Measurements from ENCODE around the gene NSF. TPM values are rescaled to one million over a fixed set of nuclear protein-coding genes. Genes with fewer than 3 reads are reported as not detected.
"Not testable (repeated sequence)": the region's sequence is repeated elsewhere in the genome, so short reads cannot be mapped to it uniquely, and the experiment has no call there.

Gene NSF
- total RNA-seq, 1 donor from 2014 or later: 57.0 TPM

DNA sequence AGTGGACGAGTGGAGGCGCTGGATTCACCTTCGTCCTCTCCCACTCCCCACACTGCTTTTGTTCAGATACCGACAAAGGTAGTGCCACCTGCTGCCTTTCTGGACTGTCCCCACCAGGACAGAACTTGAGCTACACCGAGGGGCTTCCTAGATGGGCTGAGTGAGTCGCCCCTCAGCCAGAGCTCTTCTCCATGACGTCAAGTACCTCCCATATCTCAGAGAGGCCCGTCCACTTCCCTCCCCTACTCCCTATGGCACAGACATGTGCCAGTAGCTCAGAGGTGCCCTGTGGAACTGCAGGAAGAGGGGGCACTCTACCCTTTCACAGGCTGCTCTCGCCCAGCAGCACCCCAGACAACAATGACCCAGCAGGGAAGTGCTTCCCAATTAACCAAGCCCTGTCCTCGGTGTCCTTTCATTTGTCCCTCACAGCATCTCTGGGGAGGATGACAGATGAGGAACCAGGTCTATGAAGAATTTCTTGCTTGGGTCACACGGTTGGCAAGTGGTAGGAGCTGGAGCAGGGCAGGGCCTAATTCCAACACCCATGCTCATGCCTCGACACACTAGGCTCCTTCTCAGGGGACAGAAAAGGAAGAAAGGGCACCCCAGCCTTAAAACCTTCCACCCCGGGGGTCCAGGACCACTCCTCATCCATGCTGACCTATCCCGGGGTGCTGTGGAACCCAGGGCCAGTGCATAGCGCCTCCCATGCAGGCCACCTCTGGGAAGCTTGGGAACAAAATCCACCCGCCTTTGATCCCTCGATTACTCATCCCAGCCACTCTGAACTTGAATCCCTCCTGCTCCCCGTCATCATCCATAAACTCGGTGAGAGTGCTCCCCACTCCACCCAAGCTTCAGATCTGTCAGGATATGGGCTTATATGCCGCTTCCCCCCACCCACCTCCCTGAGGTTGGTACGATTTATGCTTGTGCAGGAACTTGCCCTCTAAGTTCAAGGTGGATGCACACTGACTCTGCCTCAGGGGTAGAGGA, 176.3 kb downstream of the NSF start:
- Mint-ChIP-seq H3K9me3 (ENCODE audit: unreplicated experiment) (no peaks in the 10 kb centered on the region), H3K27me3 (ENCODE audit: unreplicated experiment) (peaks cover 4% of the 10 kb centered on the region), H3K4me3 (ENCODE audit: unreplicated experiment) (no peak overlapping the region), H3K27ac (ENCODE audit: unreplicated experiment) (no peak overlapping the region), H3K4me1 (ENCODE audit: low read depth, unreplicated experiment) (no peaks in the 10 kb centered on the region), H3K36me3 (ENCODE audit: unreplicated experiment) (no peaks in the 10 kb centered on the region)
- no peak for DNase-seq
- TF ChIP-seq, protein P1, sequence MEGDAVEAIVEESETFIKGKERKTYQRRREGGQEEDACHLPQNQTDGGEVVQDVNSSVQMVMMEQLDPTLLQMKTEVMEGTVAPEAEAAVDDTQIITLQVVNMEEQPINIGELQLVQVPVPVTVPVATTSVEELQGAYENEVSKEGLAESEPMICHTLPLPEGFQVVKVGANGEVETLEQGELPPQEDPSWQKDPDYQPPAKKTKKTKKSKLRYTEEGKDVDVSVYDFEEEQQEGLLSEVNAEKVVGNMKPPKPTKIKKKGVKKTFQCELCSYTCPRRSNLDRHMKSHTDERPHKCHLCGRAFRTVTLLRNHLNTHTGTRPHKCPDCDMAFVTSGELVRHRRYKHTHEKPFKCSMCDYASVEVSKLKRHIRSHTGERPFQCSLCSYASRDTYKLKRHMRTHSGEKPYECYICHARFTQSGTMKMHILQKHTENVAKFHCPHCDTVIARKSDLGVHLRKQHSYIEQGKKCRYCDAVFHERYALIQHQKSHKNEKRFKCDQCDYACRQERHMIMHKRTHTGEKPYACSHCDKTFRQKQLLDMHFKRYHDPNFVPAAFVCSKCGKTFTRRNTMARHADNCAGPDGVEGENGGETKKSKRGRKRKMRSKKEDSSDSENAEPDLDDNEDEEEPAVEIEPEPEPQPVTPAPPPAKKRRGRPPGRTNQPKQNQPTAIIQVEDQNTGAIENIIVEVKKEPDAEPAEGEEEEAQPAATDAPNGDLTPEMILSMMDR (IDR thresholded peaks at IDR 0.05; ENCODE audit: partially characterized antibody, unreplicated experiment): no peak

DNA sequence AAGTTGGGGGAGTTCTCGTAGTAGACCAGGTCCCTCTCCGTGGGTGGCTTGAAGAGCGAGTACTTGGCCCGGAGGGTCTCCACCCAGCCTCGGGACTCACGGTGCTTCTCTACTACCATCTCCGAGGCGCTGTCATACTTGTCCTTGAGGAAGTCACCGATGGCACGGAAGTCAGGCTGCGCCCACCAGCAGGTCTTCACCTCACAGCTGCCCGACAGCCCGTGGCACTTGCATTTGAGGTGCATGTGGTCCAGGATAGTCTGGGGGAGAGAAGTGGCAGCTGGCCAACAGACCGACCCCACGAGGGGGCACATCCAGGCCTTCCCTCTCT, 178.0 kb downstream of the NSF start:
- H3K36me3 Mint-ChIP-seq (ENCODE audit: unreplicated experiment): no peaks in the 10 kb centered on the region
- no peaks in the 10 kb centered on the region for H3K4me1 Mint-ChIP-seq (ENCODE audit: low read depth, unreplicated experiment)
- TF ChIP-seq, protein P1 (IDR thresholded peaks at IDR 0.05; ENCODE audit: partially characterized antibody, unreplicated experiment): no peak
- no peak for DNase-seq
- H3K4me3 Mint-ChIP-seq (ENCODE audit: unreplicated experiment): no peak overlapping the region
- no peak overlapping the region for H3K27ac Mint-ChIP-seq (ENCODE audit: unreplicated experiment)
- H3K9me3 Mint-ChIP-seq (ENCODE audit: unreplicated experiment): no peaks in the 10 kb centered on the region
- peaks cover 4% of the 10 kb centered on the region for H3K27me3 Mint-ChIP-seq (ENCODE audit: unreplicated experiment)

DNA sequence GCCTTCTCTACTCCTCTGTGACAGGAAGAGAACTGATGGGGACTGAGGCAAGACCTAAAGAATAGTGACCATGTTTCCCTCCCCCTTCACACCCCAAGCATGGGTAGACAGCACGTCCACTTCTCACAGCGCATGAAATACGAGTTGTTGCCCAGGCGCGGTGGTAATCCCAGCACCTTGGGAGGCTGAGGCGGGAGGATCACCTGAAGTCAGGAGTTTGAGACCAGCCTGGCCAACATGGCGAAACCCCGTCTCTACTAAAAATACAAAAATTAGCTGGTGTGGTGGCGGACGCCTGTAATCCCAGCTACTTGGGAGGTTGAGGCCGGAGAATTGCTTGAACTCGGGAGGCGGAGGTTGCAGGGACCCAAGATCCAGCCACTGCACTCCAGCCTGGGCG, 178.4 kb downstream of the NSF start:
- not testable (repeated sequence) for H3K36me3 Mint-ChIP-seq (ENCODE audit: unreplicated experiment); H3K27ac Mint-ChIP-seq (ENCODE audit: unreplicated experiment); H3K27me3 Mint-ChIP-seq (ENCODE audit: unreplicated experiment); H3K9me3 Mint-ChIP-seq (ENCODE audit: unreplicated experiment); H3K4me1 Mint-ChIP-seq (ENCODE audit: low read depth, unreplicated experiment); H3K4me3 Mint-ChIP-seq (ENCODE audit: unreplicated experiment); DNase-seq

DNA sequence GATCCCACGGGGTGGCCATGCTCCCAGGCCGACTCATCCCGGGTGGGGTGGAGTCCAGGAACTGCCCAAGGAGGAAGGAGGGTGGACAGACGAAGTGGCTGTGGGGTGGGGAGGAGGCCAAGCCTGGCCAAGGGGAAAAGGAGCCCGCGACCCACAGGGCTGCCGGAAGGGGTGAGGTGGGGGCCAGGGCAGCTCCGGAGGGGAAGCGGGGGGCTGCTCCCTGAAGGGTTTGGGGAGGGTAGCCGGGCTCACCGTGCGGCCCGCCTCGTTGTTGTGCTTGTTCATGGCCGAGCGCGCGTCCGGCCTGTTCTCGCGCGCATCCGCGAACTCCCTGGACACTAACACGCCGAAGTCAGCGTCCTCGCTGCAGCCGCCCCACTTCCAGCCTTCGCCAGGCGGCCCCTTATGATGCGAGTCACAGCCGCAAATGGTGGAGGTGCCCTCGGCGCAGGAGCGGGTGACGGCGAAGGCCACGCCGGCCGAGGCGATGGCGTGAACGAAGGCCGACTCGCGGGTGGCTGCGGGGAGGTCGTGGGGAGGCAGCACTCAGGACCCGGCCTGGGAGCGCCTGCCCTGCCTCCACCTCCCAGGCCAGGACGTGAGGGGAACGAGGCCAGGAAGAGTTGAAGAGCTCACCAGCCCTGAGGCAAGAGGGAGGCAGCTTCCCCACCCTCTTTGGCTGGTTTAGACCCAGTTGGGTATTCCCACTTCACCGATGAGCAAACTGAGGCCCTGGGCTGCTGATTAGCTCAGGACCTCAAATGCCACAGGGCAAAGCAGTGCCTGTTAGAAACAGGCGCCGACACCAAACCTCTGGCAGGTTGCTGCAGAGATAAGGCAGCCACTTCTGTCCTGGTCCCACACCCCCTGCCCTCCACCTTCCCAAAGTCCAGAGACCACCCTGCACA, 179.3 kb downstream of the NSF start:
- Mint-ChIP-seq H3K27me3 (ENCODE audit: unreplicated experiment) (peaks cover 4% of the 10 kb centered on the region), H3K27ac (ENCODE audit: unreplicated experiment) (no peak overlapping the region), H3K4me1 (ENCODE audit: low read depth, unreplicated experiment) (no peaks in the 10 kb centered on the region), H3K4me3 (ENCODE audit: unreplicated experiment) (no peak overlapping the region), H3K9me3 (ENCODE audit: unreplicated experiment) (peaks cover 1% of the 10 kb centered on the region), H3K36me3 (ENCODE audit: unreplicated experiment) (no peaks in the 10 kb centered on the region)
- DNase-seq: no peak
- TF ChIP-seq, protein P1 (IDR thresholded peaks at IDR 0.05; ENCODE audit: partially characterized antibody, unreplicated experiment): no peak

DNA sequence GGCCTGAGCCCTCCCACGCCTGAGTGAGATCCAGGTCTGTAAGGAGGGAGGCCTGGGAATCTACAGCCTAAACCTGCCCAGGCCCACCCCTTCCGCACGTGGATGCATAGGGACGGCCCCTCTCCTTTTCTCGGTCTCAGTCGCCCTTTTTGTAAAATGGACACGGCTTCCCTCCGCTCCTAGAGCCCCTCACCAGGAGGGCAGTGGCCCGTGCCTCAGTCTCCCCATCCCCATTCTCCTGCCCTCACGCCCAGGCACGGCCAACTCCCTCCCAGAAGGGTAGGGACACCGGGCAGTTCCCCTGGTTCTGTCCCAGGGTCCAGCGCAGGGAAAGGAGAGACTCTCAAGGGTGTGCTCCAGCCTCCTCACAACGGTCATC, 180.0 kb downstream of the NSF start:
- no peak overlapping the region for H3K4me3 Mint-ChIP-seq (ENCODE audit: unreplicated experiment)
- no peak for DNase-seq
- H3K27me3 Mint-ChIP-seq (ENCODE audit: unreplicated experiment): peaks cover 4% of the 10 kb centered on the region
- H3K9me3 Mint-ChIP-seq (ENCODE audit: unreplicated experiment): peaks cover 1% of the 10 kb centered on the region
- H3K27ac Mint-ChIP-seq (ENCODE audit: unreplicated experiment): no peak overlapping the region
- no peaks in the 10 kb centered on the region for H3K4me1 Mint-ChIP-seq (ENCODE audit: low read depth, unreplicated experiment)
- TF ChIP-seq, protein P1 (IDR thresholded peaks at IDR 0.05; ENCODE audit: partially characterized antibody, unreplicated experiment): no peak
- H3K36me3 Mint-ChIP-seq (ENCODE audit: unreplicated experiment): no peaks in the 10 kb centered on the region

Data from glutamatergic neuron (in vitro differentiated cells).